ENCODE data around the gene ARIH1.
"Not testable (repeated sequence)": the region's sequence is repeated elsewhere in the genome, so short reads cannot be mapped to it uniquely, and the experiment has no call there.

The ARIH1 gene

GRCh38 chr15:72584006-72584405 is 109.9 kb downstream of the ARIH1 start:
- Histone ChIP-seq H3K27me3 (ENCODE audit: low read depth, low read length) (no peaks in the 10 kb centered on the region), H3K9me3 (ENCODE audit: control insufficient read depth in 1 of 2, low read length in 2 of 2) (peaks cover 0 to 3% of the 10 kb centered on the region in 2 donors), H3K4me1 (ENCODE audit: control insufficient read depth in 1 of 2, insufficient read depth in 2 of 2, low read length in 2 of 2) (no peaks in the 10 kb centered on the region), H3K27ac (ENCODE audit: low read length) (no peak overlapping the region), H3K36me3 (ENCODE audit: control insufficient read depth in 1 of 2, insufficient read depth in 2 of 2, low read length in 2 of 2) (peaks cover 41 to 42% of the 10 kb centered on the region in 2 donors), H3K4me3 (ENCODE audit: low read depth in 1 of 2, low read length in 2 of 2) (no peak overlapping the region)

GRCh38 chr15:72585025-72585424 is 110.9 kb downstream of the ARIH1 start:
- H3K4me3 ChIP-seq (ENCODE audit: low read depth in 1 of 2, low read length in 2 of 2) = no peak overlapping the region
- H3K9me3 ChIP-seq (ENCODE audit: control insufficient read depth in 1 of 2, low read length in 2 of 2) = no peaks in the 10 kb centered on the region
- H3K27me3 ChIP-seq (ENCODE audit: low read depth, low read length) = no peaks in the 10 kb centered on the region
- H3K27ac ChIP-seq (ENCODE audit: low read length) = no peak overlapping the region
- H3K36me3 ChIP-seq (ENCODE audit: control insufficient read depth in 1 of 2, insufficient read depth in 2 of 2, low read length in 2 of 2) = peaks cover 36 to 41% of the 10 kb centered on the region in 2 donors
- no peaks in the 10 kb centered on the region for H3K4me1 ChIP-seq (ENCODE audit: control insufficient read depth in 1 of 2, insufficient read depth in 2 of 2, low read length in 2 of 2)

- H3K4me1 ChIP-seq (ENCODE audit: control insufficient read depth in 1 of 2, insufficient read depth in 2 of 2, low read length in 2 of 2) = no peaks in the 10 kb centered on the region
- no peaks in the 10 kb centered on the region for H3K27me3 ChIP-seq (ENCODE audit: low read depth, low read length)
- peaks cover 34 to 41% of the 10 kb centered on the region in 2 donors for H3K36me3 ChIP-seq (ENCODE audit: control insufficient read depth in 1 of 2, insufficient read depth in 2 of 2, low read length in 2 of 2)
- H3K9me3 ChIP-seq (ENCODE audit: control insufficient read depth in 1 of 2, low read length in 2 of 2) = no peaks in the 10 kb centered on the region
- no peak overlapping the region for H3K27ac ChIP-seq (ENCODE audit: low read length)
- no peak overlapping the region for H3K4me3 ChIP-seq (ENCODE audit: low read depth in 1 of 2, low read length in 2 of 2)
These were observed 111.4 kb downstream of the ARIH1 start for GRCh38 chr15:72585476-72586058.

DNA sequence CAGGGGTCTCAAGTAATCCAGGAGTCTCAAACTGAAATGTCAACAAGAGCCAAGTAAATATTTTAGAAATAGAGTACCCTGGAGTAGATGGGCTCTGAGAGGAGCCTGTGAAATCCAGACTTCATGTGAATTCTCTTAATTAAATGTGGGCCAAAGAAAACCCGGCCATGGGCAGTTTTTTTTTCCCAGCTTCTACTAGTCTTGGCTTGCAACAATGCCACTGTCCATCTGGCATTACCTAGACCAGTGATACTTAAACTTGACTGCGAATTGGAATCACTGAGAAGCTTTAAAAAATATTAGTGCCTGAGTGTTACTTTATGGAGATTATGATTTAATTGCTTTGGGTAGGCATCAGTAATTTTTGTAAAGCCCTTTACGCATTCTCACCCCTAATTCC is 114.0 kb downstream of the ARIH1 start:
- H3K27ac ChIP-seq (ENCODE audit: low read length) = no peak overlapping the region
- H3K4me1 ChIP-seq (ENCODE audit: control insufficient read depth in 1 of 2, insufficient read depth in 2 of 2, low read length in 2 of 2) = no peaks in the 10 kb centered on the region
- H3K27me3 ChIP-seq (ENCODE audit: low read depth, low read length) = no peaks in the 10 kb centered on the region
- no peaks in the 10 kb centered on the region for H3K9me3 ChIP-seq (ENCODE audit: control insufficient read depth in 1 of 2, low read length in 2 of 2)
- peaks cover 11 to 18% of the 10 kb centered on the region in 2 donors for H3K36me3 ChIP-seq (ENCODE audit: control insufficient read depth in 1 of 2, insufficient read depth in 2 of 2, low read length in 2 of 2)
- H3K4me3 ChIP-seq (ENCODE audit: low read depth in 1 of 2, low read length in 2 of 2) = no peak overlapping the region

GRCh38 chr15:72590427-72590826 is 116.3 kb downstream of the ARIH1 start:
- Histone ChIP-seq H3K36me3 (ENCODE audit: control insufficient read depth in 1 of 2, insufficient read depth in 2 of 2, low read length in 2 of 2) (peaks cover 3 to 6% of the 10 kb centered on the region in 2 donors), H3K9me3 (ENCODE audit: control insufficient read depth in 1 of 2, low read length in 2 of 2) (no peaks in the 10 kb centered on the region), H3K27me3 (ENCODE audit: low read depth, low read length) (no peaks in the 10 kb centered on the region), H3K4me3 (ENCODE audit: low read depth in 1 of 2, low read length in 2 of 2) (no peak overlapping the region), H3K4me1 (ENCODE audit: control insufficient read depth in 1 of 2, insufficient read depth in 2 of 2, low read length in 2 of 2) (no peaks in the 10 kb centered on the region), H3K27ac (ENCODE audit: low read length) (no peak overlapping the region)

DNA sequence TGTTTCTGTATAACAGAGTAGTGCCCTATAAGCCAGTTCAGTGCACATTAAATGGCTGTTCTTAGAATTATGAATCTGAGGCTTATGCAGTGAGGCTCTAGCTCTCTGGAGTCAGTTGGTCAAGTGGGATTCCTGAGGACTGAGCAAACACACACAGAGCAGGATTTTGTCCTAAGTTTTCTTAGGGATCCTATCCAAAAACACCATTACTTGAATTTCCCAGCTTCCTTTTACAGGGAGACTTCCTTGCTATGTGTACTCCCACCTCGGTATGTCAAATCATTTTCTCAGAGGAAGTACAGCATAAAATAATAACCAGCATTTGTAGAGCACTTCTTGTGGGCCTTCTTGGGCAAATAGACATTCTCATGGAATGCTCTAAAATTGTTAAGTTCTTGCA is 117.2 kb downstream of the ARIH1 start:
- no peak overlapping the region for H3K4me3 ChIP-seq (ENCODE audit: low read depth in 1 of 2, low read length in 2 of 2)
- no peak overlapping the region for H3K27ac ChIP-seq (ENCODE audit: low read length)
- no peaks in the 10 kb centered on the region for H3K27me3 ChIP-seq (ENCODE audit: low read depth, low read length)
- H3K36me3 ChIP-seq (ENCODE audit: control insufficient read depth in 1 of 2, insufficient read depth in 2 of 2, low read length in 2 of 2) = no peaks in the 10 kb centered on the region
- H3K4me1 ChIP-seq (ENCODE audit: control insufficient read depth in 1 of 2, insufficient read depth in 2 of 2, low read length in 2 of 2) = no peaks in the 10 kb centered on the region
- H3K9me3 ChIP-seq (ENCODE audit: control insufficient read depth in 1 of 2, low read length in 2 of 2) = no peaks in the 10 kb centered on the region

DNA sequence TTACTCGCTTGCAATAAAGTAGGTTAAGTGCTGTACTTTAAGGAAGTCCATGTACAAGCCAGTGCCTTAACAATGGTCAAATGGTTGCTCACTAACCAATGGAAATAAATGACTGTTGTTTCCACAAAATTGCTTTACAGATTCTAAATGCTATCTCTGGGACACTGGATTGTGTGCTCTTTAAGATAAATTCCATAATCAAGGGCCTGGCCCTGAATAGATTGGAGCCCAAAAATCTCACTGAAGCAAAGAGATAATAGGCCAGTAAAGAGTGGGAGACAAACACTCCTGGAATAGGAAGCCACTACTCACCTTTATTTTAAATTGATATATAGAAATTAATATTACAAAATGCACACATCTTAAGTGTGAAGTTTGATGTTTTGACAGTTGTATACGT is 118.0 kb downstream of the ARIH1 start:
- no peak overlapping the region for H3K4me3 ChIP-seq (ENCODE audit: low read depth in 1 of 2, low read length in 2 of 2)
- H3K27ac ChIP-seq (ENCODE audit: low read length) = no peak overlapping the region
- no peaks in the 10 kb centered on the region for H3K4me1 ChIP-seq (ENCODE audit: control insufficient read depth in 1 of 2, insufficient read depth in 2 of 2, low read length in 2 of 2)
- H3K27me3 ChIP-seq (ENCODE audit: low read depth, low read length) = no peaks in the 10 kb centered on the region
- no peaks in the 10 kb centered on the region for H3K9me3 ChIP-seq (ENCODE audit: control insufficient read depth in 1 of 2, low read length in 2 of 2)
- H3K36me3 ChIP-seq (ENCODE audit: control insufficient read depth in 1 of 2, insufficient read depth in 2 of 2, low read length in 2 of 2) = no peaks in the 10 kb centered on the region

- no peak overlapping the region for H3K4me3 ChIP-seq (ENCODE audit: low read depth in 1 of 2, low read length in 2 of 2)
- no peaks in the 10 kb centered on the region for H3K36me3 ChIP-seq (ENCODE audit: control insufficient read depth in 1 of 2, insufficient read depth in 2 of 2, low read length in 2 of 2)
- no peaks in the 10 kb centered on the region for H3K9me3 ChIP-seq (ENCODE audit: control insufficient read depth in 1 of 2, low read length in 2 of 2)
- H3K4me1 ChIP-seq (ENCODE audit: control insufficient read depth in 1 of 2, insufficient read depth in 2 of 2, low read length in 2 of 2) = no peaks in the 10 kb centered on the region
- H3K27me3 ChIP-seq (ENCODE audit: low read depth, low read length) = no peaks in the 10 kb centered on the region
- no peak overlapping the region for H3K27ac ChIP-seq (ENCODE audit: low read length)
These were observed 118.5 kb downstream of the ARIH1 start for GRCh38 chr15:72592676-72593075.

GRCh38 chr15:72593838-72594237 is 119.7 kb downstream of the ARIH1 start:
- H3K36me3 ChIP-seq (ENCODE audit: control insufficient read depth in 1 of 2, insufficient read depth in 2 of 2, low read length in 2 of 2) = no peaks in the 10 kb centered on the region
- H3K4me3 ChIP-seq (ENCODE audit: low read depth in 1 of 2, low read length in 2 of 2) = no peak overlapping the region
- no peaks in the 10 kb centered on the region for H3K4me1 ChIP-seq (ENCODE audit: control insufficient read depth in 1 of 2, insufficient read depth in 2 of 2, low read length in 2 of 2)
- no peaks in the 10 kb centered on the region for H3K9me3 ChIP-seq (ENCODE audit: control insufficient read depth in 1 of 2, low read length in 2 of 2)
- no peaks in the 10 kb centered on the region for H3K27me3 ChIP-seq (ENCODE audit: low read depth, low read length)
- H3K27ac ChIP-seq (ENCODE audit: low read length) = no peak overlapping the region

DNA sequence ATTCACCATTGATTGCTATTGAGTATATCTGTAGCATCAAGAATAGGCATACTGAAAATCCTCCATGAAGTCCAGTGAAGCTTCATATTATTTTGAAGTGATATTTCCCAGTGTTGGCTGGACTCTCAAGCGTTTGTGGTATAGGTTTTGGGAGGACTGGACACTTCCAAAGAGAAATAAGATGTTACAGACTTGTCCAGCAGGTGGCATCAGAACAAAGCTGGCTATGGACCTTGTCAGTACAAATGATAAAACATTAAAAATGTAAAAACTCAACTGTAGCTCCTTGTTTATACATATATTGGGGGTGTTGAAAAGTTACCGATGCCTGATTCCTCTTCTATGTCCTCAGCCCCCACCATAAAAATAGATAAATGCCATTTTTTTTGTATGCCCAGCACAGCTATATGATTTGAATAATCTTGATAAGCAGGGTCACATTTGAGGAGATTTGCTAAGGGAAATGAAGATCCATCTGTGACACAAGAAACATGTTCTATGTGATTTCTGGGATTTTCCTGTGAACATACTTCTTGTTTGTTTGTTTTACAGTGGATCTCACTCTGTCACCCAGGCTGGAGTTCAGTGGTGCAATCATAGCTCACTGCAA is 125.8 kb downstream of the ARIH1 start:
- Histone ChIP-seq H3K9me3 (ENCODE audit: control insufficient read depth in 1 of 2, low read length in 2 of 2) (no peaks in the 10 kb centered on the region), H3K4me3 (ENCODE audit: low read depth in 1 of 2, low read length in 2 of 2) (no peak overlapping the region), H3K27ac (ENCODE audit: low read length) (no peak overlapping the region), H3K27me3 (ENCODE audit: low read depth, low read length) (no peaks in the 10 kb centered on the region), H3K36me3 (ENCODE audit: control insufficient read depth in 1 of 2, insufficient read depth in 2 of 2, low read length in 2 of 2) (no peaks in the 10 kb centered on the region), H3K4me1 (ENCODE audit: control insufficient read depth in 1 of 2, insufficient read depth in 2 of 2, low read length in 2 of 2) (peaks cover 0 to 4% of the 10 kb centered on the region in 2 donors)

DNA sequence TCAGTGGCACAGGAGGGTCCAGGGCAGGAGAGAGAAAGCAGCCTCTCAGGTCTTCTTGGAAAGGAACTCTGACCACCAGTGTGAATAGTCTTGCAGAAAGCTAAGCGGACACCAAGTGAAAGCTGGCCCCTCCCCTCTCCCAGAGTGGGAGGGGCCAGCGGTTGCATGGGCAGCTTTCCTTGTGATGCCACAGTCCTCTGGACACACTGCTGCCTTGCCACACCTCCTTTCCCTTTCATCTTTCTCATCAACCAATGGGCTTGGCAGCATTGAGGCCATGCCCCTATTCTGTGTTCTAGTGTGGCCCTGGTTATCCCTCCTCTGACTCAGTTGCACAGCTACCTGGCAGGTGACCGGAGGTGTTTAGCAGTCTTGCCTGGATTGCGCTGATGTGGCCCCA is 130.7 kb downstream of the ARIH1 start:
- peaks cover 0 to 4% of the 10 kb centered on the region in 2 donors for H3K4me1 ChIP-seq (ENCODE audit: control insufficient read depth in 1 of 2, insufficient read depth in 2 of 2, low read length in 2 of 2)

GRCh38 chr15:72608084-72608483 is 134.0 kb downstream of the ARIH1 start:
- not testable (repeated sequence) for H3K4me3 ChIP-seq (ENCODE audit: low read depth in 1 of 2, low read length in 2 of 2); H3K9me3 ChIP-seq (ENCODE audit: control insufficient read depth in 1 of 2, low read length in 2 of 2); H3K27me3 ChIP-seq (ENCODE audit: low read depth, low read length); H3K4me1 ChIP-seq (ENCODE audit: control insufficient read depth in 1 of 2, insufficient read depth in 2 of 2, low read length in 2 of 2); H3K27ac ChIP-seq (ENCODE audit: low read length); H3K36me3 ChIP-seq (ENCODE audit: control insufficient read depth in 1 of 2, insufficient read depth in 2 of 2, low read length in 2 of 2)

More for the DNA sequence above, 130.7 kb downstream of the ARIH1 start:
- no peak overlapping the region for H3K27ac ChIP-seq (ENCODE audit: low read length)
- no peaks in the 10 kb centered on the region for H3K9me3 ChIP-seq (ENCODE audit: control insufficient read depth in 1 of 2, low read length in 2 of 2)
- H3K4me3 ChIP-seq (ENCODE audit: low read depth in 1 of 2, low read length in 2 of 2) = no peak overlapping the region
- no peaks in the 10 kb centered on the region for H3K36me3 ChIP-seq (ENCODE audit: control insufficient read depth in 1 of 2, insufficient read depth in 2 of 2, low read length in 2 of 2)
- no peaks in the 10 kb centered on the region for H3K27me3 ChIP-seq (ENCODE audit: low read depth, low read length)

All from muscle layer of duodenum (tissue), 2 donors.